SK-N-SH treated with all-trans-retinoic acid at 6 μM for 48 hours (cell line): ENCODE data around the gene TTC28.
"Not testable (repeated sequence)": the region's sequence is repeated elsewhere in the genome, so short reads cannot be mapped to it uniquely, and the experiment has no call there.

Experiments used
- ATAC-seq: fragments of 200-7000 bp; cut with Tn5 transposase; 3 replicates; pipeline ENCODE4 v1.9.1; 2020; ENCODE audit warnings: mild to moderate bottlenecking, moderate library complexity
- ARNTL ChIP-seq: fragments of 450-650 bp; formaldehyde crosslinking; IDR thresholded peaks from 2 replicates; pipeline ENCODE4 v1.5.0; 2020; ENCODE audit warnings: low read depth, mild to moderate bottlenecking, moderate library complexity, borderline replicate concordance
- CSDC2 ChIP-seq: fragments of 250-450 bp; sonication (Bioruptor Pico); IDR thresholded peaks from 2 replicates; pipeline ENCODE4 v1.5.0; 2020; ENCODE audit warnings: mild to moderate bottlenecking, moderate library complexity
- CSRNP3 ChIP-seq: fragments of 250-450 bp; sonication (Bioruptor Pico); IDR thresholded peaks from 2 replicates; pipeline ENCODE4 v1.5.1; 2021; ENCODE audit warnings: mild to moderate bottlenecking, moderate library complexity
- ESRRG ChIP-seq: fragments of 250-450 bp; sonication (Bioruptor Pico); IDR thresholded peaks from 2 replicates; pipeline ENCODE4 v1.6.1; 2021; ENCODE audit warnings: mild to moderate bottlenecking
- GLIS3 ChIP-seq: fragments of 250-450 bp; sonication (Bioruptor Pico); IDR thresholded peaks from 2 replicates; pipeline ENCODE4 v1.5.0; 2020; ENCODE audit warnings: mild to moderate bottlenecking, moderate library complexity
- ISL1 ChIP-seq: fragments of 250-450 bp; sonication (Bioruptor Pico); IDR thresholded peaks from 2 replicates; pipeline ENCODE4 v2.1.2; 2022; ENCODE audit warnings: mild to moderate bottlenecking, moderate library complexity
- PATZ1 ChIP-seq: fragments of 250-450 bp; sonication (Bioruptor Pico); IDR thresholded peaks from 2 replicates; pipeline ENCODE4 v1.8.0; 2020; ENCODE audit warnings: mild to moderate bottlenecking, moderate library complexity, borderline replicate concordance
- POU6F1 ChIP-seq: fragments of 250-450 bp; sonication (Bioruptor Pico); IDR thresholded peaks from 2 replicates; pipeline ENCODE4 v1.8.0; 2021; ENCODE audit warnings: low read depth, mild to moderate bottlenecking, moderate library complexity, borderline replicate concordance
- RARB ChIP-seq: fragments of 250-450 bp; sonication (Bioruptor Pico); IDR thresholded peaks from 2 replicates; pipeline ENCODE4 v1.8.0; 2021; ENCODE audit warnings: mild to moderate bottlenecking, moderate library complexity
- SNAI2 ChIP-seq: fragments of 250-450 bp; sonication (Bioruptor Pico); IDR thresholded peaks from 2 replicates; pipeline ENCODE4 v1.5.0; 2020; ENCODE audit warnings: mild to moderate bottlenecking, moderate library complexity
- TCF4 ChIP-seq: fragments of 250-450 bp; sonication (Bioruptor Pico); IDR thresholded peaks from 2 replicates; pipeline ENCODE4 v1.8.0; 2021; ENCODE audit warnings: mild to moderate bottlenecking, moderate library complexity, borderline replicate concordance
- TOX ChIP-seq: fragments of 250-450 bp; sonication (Bioruptor Pico); IDR thresholded peaks from 2 replicates; pipeline ENCODE4 v1.8.0; 2021; ENCODE audit warnings: mild to moderate bottlenecking, moderate library complexity, borderline replicate concordance
- TSHZ2 ChIP-seq: fragments of 250-450 bp; sonication (Bioruptor Pico); IDR thresholded peaks from 2 replicates; pipeline ENCODE4 v1.5.0; 2020; ENCODE audit warnings: mild to moderate bottlenecking, moderate library complexity
- ZFP3 ChIP-seq: fragments of 250-450 bp; sonication (Bioruptor Pico); IDR thresholded peaks from 2 replicates; pipeline ENCODE4 v1.5.0; 2020; ENCODE audit warnings: mild to moderate bottlenecking, moderate library complexity
- ZFP30 ChIP-seq: fragments of 450-650 bp; formaldehyde crosslinking; IDR thresholded peaks from 2 replicates; pipeline ENCODE4 v1.5.0; 2022; ENCODE audit warnings: mild to moderate bottlenecking, moderate library complexity
- ZNF70 ChIP-seq: fragments of 450-650 bp; formaldehyde crosslinking; IDR thresholded peaks from 2 replicates; pipeline ENCODE4 v1.5.0; 2020; ENCODE audit warnings: mild to moderate bottlenecking, moderate library complexity
- ZNF8 ChIP-seq: fragments of 450-650 bp; formaldehyde crosslinking; IDR thresholded peaks from 2 replicates; pipeline ENCODE4 v1.5.0; 2020; ENCODE audit warnings: mild to moderate bottlenecking, moderate library complexity

TTC28 gene

GRCh38 chr22:28204382-28204781 is 475.3 kb downstream of the TTC28 start:
- no peak for ATAC-seq
- no peak for TF ChIP-seq TSHZ2 (CRISPR knock-in tag)
- no peak for TF ChIP-seq ZNF8 (CRISPR knock-in tag)
- TF ChIP-seq TOX (CRISPR knock-in tag) = no peak
- TF ChIP-seq PATZ1 = no peak
- TF ChIP-seq ZFP30 (CRISPR knock-in tag) = no peak
- no peak for TF ChIP-seq SNAI2 (CRISPR knock-in tag)
- no peak for TF ChIP-seq ZFP3 (CRISPR knock-in tag)

- ATAC-seq = no peak
- TF ChIP-seq TCF4 (CRISPR knock-in tag) (no peak), ZNF8 (CRISPR knock-in tag) (no peak), RARB (CRISPR knock-in tag) (no peak), GLIS3 (CRISPR knock-in tag) (no peak), PATZ1 (no peak), ZFP30 (CRISPR knock-in tag) (no peak), SNAI2 (CRISPR knock-in tag) (no peak), TSHZ2 (CRISPR knock-in tag) (no peak), ARNTL (CRISPR knock-in tag) (no peak), CSRNP3 (CRISPR knock-in tag) (no peak), TOX (CRISPR knock-in tag) (no peak), POU6F1 (no peak), ZNF70 (CRISPR knock-in tag) (no peak), CSDC2 (CRISPR knock-in tag) (no peak), ISL1 (CRISPR knock-in tag) (no peak), ESRRG (CRISPR knock-in tag) (no peak)
- TF ChIP-seq, all 23 proteins: peak for 0
These were observed 476.4 kb downstream of the TTC28 start for GRCh38 chr22:28203286-28203685.

- ATAC-seq = no peak
These were observed 480.9 kb downstream of the TTC28 start for GRCh38 chr22:28198692-28199091.

GRCh38 chr22:28191571-28191970 is 488.1 kb downstream of the TTC28 start:
- not testable (repeated sequence) for ATAC-seq

More at GRCh38 chr22:28198692-28199091, 480.9 kb downstream of the TTC28 start:
- TF ChIP-seq GLIS3 (CRISPR knock-in tag) (no peak), ESRRG (CRISPR knock-in tag) (no peak), ZFP30 (CRISPR knock-in tag) (no peak), CSRNP3 (CRISPR knock-in tag) (no peak)
